Cardiac muscle cell (in vitro differentiated cells and primary cell): Measurements from ENCODE around the gene TMEM244. TPM values are rescaled to one million over a fixed set of nuclear protein-coding genes. Genes with fewer than 3 reads are reported as not detected.
"Not testable (repeated sequence)": the region's sequence is repeated elsewhere in the genome, so short reads cannot be mapped to it uniquely, and the experiment has no call there.

Experiments
- DNase-seq, 2 donors: peaks; one replicate each; pipeline versions ENCODE4 v3.0.0 to v3.0.0-alpha.2; 2010 to 2017; ENCODE audit warnings: low read depth in 1 of 2, low spot score in 1 of 2
- H3K27ac ChIP-seq: fragments of 200-600 bp; sonication (generic); 2 replicates; pipeline ENCODE4 v1.5.1; 2016
- H3K27me3 ChIP-seq: fragments of 200-600 bp; sonication (generic); 2 replicates; pipeline ENCODE4 v1.6.0; 2016; ENCODE audit warnings: control low read depth
- H3K36me3 ChIP-seq: fragments of 200-600 bp; sonication (generic); 2 replicates; pipeline ENCODE4 v1.5.1; 2016; ENCODE audit warnings: control low read depth
- H3K4me1 ChIP-seq: fragments of 200-600 bp; sonication (generic); 2 replicates; pipeline ENCODE4 v1.8.1; 2017; ENCODE audit warnings: low read depth, mild to moderate bottlenecking, mixed run types
- H3K4me3 ChIP-seq: fragments of 200-600 bp; sonication (generic); 2 replicates; pipeline ENCODE4 v1.5.1; 2016; ENCODE audit warnings: mild to moderate bottlenecking
- H3K9me3 ChIP-seq: fragments of 200-600 bp; sonication (generic); 2 replicates; pipeline ENCODE4 v1.5.1; 2017; ENCODE audit warnings: low read depth, mild to moderate bottlenecking, control low read depth
- polyA plus RNA-seq: library from polyadenylated mRNA; unstranded; fragments of >200 nt; fragmentation: Nextera tagmentation; extraction: Ambion mirVana; gene quantifications from 2 replicates; pipeline ENCODE4 v1.2.1, GENCODE V29; 2016
- total RNA-seq: library from RNA; depleted of rRNA; stranded (reverse); fragments of >200 nt; gene quantifications from 2 replicates; pipeline ENCODE4 v1.2.3, GENCODE V29; 2016
- TF ChIP-seq, protein P1 (sequence below): IDR thresholded peaks from 2 replicates; pipeline ENCODE4 v1.5.1; 2012; ENCODE audit warnings: low read depth, mild to moderate bottlenecking, low read length

TMEM244 gene
- total and polyA plus RNA-seq, 2 experiments from 2014 or later = not detected

DNA sequence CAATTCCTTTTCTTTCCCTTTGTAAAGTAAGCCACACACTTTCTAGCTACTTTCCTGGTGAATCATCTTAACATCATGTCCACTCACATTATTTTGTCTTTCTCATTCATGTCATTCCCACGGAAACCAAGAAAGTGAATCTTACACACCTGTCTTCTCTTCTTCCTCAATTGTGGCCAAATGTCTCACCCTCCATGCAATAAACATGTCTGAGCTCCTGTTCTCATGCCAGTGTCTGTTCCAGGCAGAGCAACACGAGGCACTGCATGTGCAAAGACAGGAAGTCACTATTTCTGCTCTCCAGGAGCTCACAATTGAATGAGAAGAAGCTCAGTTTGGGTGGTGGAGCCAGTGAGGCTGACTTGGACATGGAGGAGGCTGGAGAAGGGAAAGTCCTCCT lies 29.0 kb upstream of the TMEM244 start:
- no peaks in the 10 kb centered on the region for H3K4me1 ChIP-seq
- H3K27ac ChIP-seq = no peak overlapping the region
- DNase-seq = no peak
- H3K9me3 ChIP-seq = no peaks in the 10 kb centered on the region
- H3K36me3 ChIP-seq = no peaks in the 10 kb centered on the region
- H3K27me3 ChIP-seq = peaks cover 7% of the 10 kb centered on the region
- H3K4me3 ChIP-seq = no peak overlapping the region
- TF ChIP-seq, protein P1, sequence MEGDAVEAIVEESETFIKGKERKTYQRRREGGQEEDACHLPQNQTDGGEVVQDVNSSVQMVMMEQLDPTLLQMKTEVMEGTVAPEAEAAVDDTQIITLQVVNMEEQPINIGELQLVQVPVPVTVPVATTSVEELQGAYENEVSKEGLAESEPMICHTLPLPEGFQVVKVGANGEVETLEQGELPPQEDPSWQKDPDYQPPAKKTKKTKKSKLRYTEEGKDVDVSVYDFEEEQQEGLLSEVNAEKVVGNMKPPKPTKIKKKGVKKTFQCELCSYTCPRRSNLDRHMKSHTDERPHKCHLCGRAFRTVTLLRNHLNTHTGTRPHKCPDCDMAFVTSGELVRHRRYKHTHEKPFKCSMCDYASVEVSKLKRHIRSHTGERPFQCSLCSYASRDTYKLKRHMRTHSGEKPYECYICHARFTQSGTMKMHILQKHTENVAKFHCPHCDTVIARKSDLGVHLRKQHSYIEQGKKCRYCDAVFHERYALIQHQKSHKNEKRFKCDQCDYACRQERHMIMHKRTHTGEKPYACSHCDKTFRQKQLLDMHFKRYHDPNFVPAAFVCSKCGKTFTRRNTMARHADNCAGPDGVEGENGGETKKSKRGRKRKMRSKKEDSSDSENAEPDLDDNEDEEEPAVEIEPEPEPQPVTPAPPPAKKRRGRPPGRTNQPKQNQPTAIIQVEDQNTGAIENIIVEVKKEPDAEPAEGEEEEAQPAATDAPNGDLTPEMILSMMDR = no peak

DNA sequence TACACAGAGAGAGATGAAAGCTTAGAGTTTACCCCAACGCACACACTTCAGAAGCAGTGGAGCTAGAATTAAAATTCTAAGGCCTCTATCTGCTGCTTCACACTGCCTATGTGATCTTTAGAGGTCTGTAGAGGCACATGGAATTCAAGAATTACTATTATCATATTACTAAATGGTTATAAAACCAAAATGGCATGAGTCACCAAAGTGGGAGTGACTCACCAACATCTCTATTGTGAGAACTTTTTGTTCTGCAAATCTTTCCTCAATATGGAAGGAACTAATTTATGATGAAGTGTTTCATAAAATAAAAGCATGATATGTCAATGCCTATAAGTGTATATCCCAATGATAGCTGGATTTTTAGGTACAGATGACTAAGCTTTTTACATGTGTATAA lies 28.5 kb upstream of the TMEM244 start:
- H3K4me3 ChIP-seq = no peak overlapping the region
- no peaks in the 10 kb centered on the region for H3K4me1 ChIP-seq
- peak in 1 of 2 donors; percentile 68 for DNase-seq
- no peak overlapping the region for H3K27ac ChIP-seq
- TF ChIP-seq, protein P1 = no peak
- H3K9me3 ChIP-seq = no peaks in the 10 kb centered on the region
- no peaks in the 10 kb centered on the region for H3K36me3 ChIP-seq
- peaks cover 2% of the 10 kb centered on the region for H3K27me3 ChIP-seq

DNA sequence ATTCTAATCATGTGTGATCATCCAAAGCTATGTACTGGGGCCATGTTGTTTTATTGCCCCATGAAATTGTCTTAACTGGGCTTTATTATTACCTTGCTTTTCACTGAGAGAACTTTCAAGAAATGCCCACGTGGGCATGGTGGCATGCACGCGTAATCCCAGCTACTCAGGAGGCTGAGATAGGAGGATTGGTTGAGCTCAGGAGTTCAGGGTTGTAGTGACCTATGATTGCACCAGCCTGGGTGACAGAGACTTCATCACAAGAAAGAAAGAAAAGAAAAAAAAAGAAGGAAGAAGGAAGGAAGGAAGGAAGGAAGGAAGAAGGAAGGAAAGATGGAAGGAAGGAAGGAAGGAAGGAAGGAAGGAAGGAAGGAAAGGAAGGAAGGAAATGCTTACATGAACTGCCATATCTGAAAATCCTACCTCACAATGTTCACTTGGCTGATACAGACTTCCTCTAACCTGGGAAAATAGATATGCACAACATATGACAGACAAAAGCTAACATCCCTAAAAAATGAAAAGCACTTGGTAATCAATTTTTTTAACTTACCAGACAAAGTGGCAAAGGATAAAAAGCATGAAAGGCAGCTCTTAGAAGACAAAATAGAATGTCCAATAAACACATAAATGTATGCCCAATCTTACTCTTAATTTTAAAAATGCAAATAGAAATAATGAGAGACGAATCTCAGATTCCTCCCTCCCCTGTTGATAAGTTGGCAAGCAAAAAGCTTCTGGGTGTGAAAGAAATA lies 25.5 kb upstream of the TMEM244 start:
- Histone ChIP-seq H3K27me3 (no peaks in the 10 kb centered on the region), H3K36me3 (no peaks in the 10 kb centered on the region), H3K9me3 (no peaks in the 10 kb centered on the region), H3K4me1 (no peaks in the 10 kb centered on the region), H3K27ac (no peak overlapping the region), H3K4me3 (no peak overlapping the region)
- TF ChIP-seq, protein P1 = no peak
- DNase-seq = no peak

DNA sequence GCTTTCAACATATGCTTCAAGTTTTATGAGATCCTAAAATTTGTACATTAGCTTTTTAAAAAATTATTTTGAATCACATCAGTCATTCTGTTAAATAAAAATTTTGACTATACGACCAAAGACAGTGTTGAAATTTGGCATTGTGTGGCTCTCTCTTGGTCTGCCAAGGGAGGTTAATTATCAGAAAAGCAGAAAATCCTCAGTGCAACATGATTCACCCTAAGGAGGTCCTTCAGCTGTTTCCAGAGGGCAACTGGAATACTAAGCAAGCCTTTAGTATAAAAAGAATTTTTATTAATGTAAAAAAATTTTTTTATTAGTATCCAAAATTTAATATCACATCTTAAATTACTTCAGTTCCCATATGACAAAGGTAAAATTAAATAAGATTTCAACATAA lies 23.1 kb upstream of the TMEM244 start:
- no peak overlapping the region for H3K4me3 ChIP-seq
- no peaks in the 10 kb centered on the region for H3K9me3 ChIP-seq

DNA sequence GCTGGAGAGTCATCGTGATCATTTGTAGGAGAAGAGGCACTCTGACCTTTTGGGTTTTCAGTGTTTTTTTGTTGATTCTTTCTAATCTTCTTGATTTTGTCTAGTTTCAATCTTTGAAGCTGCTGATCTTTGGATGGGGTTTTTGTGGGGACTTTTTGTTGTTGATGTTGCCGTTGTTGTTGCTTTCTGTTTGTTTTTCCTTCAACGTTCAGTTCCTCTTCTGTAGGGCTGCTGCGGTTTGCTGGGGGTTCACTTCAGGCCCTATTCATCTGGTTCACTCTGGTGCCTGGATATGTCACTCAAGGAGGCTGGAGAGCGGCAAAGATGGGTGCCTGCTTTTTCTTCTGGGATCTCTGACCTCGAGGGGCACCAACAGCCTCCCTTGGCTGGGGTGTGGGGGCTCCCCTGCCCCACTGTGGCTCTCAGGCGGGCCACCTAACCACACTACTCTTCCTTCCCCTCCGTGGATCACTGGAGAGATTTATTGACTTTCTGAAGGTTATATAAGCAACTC lies 21.5 kb upstream of the TMEM244 start:
- TF ChIP-seq, protein P1 = no peak
- DNase-seq = no peak

More for the DNA sequence above, 23.1 kb upstream of the TMEM244 start:
- Histone ChIP-seq H3K27me3 (no peaks in the 10 kb centered on the region), H3K36me3 (no peaks in the 10 kb centered on the region), H3K4me1 (no peaks in the 10 kb centered on the region), H3K27ac (no peak overlapping the region)
- DNase-seq = no peak
- TF ChIP-seq, protein P1 = no peak

DNA sequence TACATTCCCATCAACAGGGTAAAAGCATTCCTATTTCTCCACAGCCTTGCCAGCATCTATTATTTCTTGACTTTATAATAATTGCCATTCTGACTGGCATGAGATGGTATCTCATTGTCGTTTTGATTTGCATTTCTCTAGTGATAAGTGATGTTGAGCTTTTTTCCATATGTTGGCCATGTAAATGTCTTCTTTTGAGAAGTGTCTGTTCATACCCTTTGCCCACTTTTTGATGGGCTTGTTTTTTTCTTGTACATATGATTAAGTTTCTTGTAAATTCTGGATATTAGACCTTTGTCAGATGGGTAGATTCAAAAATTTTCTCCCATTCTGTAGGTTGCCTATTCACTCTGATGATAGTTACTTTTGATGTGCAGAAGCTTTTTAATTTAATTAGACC lies 16.8 kb upstream of the TMEM244 start:
- not testable (repeated sequence) for H3K27ac ChIP-seq

More for the DNA sequence above, 21.5 kb upstream of the TMEM244 start:
- H3K27me3 ChIP-seq = no peaks in the 10 kb centered on the region
- H3K4me1 ChIP-seq = no peaks in the 10 kb centered on the region
- H3K36me3 ChIP-seq = no peaks in the 10 kb centered on the region
- no peak overlapping the region for H3K27ac ChIP-seq
- H3K4me3 ChIP-seq = no peak overlapping the region
- no peaks in the 10 kb centered on the region for H3K9me3 ChIP-seq

More for the DNA sequence above, 16.8 kb upstream of the TMEM244 start:
- DNase-seq, H3K9me3 ChIP-seq, H3K4me3 ChIP-seq, H3K4me1 ChIP-seq, H3K36me3 ChIP-seq: not testable (repeated sequence)
- H3K27me3 ChIP-seq = peaks cover 29% of the 10 kb centered on the region
